Stimulated activated CD4-positive, alpha-beta T cell treated with anti-CD3 and anti-CD28 coated beads, Interleukin-2, amount 100 ng/mL, for 48 hours (primary cell): ENCODE results near the gene HCN2.
"Not testable (repeated sequence)": the region's sequence is repeated elsewhere in the genome, so short reads cannot be mapped to it uniquely, and the experiment has no call there.

Source experiments
- DNase-seq, 2 donors: peaks; one replicate each; pipeline ENCODE4 v3.0.0-alpha.2; 2020

The HCN2 gene

DNA sequence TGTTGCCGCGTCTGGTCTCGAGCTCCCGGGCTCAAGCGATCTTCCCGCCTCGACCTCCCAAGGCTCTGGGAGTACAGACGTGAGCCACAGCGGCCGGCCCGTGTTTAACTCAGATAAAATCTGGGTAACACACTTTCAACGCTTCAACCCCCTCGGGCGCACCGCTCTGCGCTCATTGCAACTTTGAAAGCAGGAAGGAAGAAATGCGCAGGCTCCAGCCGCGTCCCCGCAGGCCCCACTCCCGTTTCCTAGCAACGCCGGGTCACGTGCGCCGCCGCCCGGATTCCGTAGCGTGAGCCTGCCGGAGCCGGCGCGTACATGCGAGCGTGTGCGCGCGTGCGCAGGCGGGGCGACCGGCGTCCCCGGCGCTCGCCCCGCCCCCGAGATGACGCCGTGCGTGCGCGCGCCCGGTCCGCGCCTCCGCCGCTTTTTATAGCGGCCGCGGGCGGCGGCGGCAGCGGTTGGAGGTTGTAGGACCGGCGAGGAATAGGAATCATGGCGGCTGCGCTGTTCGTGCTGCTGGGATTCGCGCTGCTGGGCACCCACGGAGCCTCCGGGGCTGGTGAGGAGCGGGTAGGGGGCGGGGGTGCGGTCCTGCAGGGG, 17.4 kb upstream of the HCN2 start, which contains the start of gene BSG:
BSG (plus strand) TSS at position 457 of the 603 bp plus-strand sequence; CDS start at position 496, 39 bp downstream.
- DNase-seq = peak; percentile 98

DNA sequence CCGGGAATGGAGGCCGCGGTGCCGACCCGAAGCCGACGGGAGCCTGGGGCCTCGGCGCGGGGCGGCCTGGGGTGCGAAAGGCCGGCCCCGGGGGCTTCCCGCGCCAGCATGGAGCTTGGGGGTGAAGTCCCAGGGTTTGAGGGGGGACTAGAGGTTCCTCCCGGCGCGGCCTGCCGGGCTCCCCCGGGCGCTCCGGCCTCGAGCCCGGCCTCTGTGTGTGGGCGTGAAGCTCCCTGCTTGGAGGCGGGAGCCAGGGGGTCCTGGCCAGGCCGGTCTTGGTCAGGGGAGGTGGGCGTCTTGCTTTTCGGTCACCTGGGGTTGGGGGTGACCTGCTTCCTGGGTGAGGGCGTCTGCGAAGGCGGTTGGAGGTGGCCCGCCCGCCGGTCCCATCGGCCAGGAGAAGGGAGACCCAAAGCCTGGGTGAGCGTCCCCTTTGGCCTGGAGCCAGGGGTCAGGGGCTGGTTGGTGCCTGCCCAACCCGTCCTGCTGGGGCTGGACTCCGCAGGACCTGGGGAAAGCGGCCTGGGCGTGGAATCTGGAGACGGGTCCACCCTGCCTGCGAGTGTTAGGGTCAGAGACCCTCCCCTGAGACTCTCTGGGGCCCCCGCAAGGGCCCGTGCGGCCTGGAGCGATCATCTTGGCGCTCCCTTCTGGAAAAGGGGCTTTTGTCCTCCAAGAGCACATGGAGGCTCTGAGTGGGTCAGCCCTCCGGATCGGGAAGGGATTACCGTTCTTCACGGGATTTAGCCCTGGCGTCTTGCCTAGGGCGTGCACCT, 16.8 kb upstream of the HCN2 start:
- DNase-seq = no peak

DNA sequence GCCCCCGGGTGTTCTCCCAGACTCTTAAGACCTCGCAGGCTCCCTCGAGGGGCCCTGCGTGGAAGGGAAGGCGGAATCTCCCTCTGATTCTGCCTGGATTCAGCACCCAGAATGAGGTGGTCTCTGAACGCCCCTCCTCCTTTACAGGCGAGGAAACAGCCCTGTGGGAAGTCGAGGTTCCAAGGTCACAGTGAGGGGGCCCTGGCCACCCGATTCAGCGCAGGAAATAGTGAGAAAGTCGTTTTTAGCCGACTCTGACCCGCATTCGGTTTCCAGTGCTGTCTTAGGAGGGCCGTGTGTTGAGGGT, 16.2 kb upstream of the HCN2 start:
- DNase-seq = no peak

DNA sequence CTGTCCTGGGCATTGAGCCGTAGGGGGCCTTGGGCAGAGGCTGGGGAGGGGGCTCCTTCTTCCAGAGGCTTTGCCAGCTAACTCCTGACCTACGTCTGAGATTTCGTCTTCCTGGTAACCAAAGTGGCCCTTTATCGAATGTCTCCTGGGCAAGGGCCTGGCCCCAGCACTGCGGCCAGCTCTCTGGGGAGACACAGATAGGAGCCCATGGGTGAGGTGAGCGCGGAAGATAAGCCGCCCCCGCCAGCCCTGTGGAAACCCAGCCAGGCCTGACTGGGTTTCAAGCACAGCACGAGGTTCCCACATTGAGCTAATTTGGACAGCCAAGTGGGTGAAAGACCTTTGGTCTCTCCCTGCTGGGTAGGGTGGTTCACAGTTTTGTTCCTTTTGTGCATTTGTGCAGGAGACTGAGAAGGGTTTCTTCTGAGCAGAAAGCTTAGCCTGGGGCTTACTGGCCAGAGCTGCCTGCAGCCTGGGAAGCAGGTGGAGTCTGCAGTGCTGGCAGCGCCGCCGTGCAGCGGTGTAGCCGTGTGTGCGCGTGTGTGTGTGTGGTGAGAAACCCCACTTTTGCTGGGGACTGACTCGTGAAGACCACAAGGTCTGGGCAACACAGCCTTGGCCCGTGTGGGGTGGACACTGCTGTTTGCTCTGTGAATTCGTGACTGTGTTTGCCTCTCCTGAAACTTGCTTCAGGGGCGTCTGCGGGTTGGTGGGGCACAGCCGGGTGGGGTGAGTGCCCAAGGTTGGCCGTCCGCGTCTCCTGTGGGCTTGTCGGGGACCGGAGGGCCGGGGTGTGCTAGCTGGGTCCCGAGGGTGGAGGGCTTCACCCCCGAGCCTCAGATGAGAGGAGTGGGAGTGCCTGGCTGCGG, 14.8 kb upstream of the HCN2 start:
- no peak for DNase-seq

DNA sequence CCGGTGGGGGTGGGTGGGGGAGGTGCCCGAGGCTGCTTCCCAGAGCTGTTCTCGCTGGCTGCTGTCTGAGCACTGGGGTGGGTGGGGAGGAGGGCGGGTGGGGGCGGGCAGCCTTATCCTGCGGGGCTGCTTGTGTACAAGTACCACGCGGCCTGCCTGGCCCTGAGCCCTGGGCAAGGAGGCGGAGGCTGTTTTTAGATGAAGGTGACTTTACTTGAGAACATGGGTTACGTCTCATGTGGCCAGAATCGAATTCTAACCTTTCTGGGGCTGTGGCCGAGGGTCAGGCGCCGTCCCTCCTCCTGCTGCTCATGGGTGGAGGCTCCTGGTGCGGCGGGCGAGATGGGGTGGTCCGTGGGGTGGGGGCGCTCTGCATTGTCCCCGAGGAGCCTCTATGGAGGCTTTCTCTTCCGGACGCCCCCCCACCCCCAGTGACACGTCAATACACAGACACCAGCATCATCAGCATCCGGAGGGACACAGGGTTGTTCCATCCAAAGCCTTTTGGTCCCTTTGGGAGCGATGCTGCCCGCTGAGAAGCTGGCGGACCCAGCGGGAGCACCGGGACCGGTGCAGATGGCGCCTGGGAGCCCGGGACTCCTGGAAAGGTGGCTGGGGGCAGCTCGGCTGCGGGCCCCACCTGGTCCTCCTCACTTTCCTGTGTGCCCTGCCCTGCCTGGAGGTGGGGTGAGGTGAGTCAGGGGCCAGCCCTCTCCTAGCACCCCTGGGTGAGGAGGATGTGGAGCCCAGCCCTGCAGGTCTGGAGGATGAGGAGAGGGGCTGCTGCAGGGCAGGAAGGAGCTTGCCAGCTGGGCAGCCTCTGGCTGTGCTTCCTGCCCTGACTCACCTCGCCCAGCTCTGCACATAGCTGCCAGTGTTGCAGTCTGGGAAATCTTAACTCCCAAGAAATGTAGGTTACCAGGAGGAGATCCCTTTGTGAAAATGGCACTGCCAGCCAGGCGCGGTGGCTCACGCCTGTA, 13.9 kb upstream of the HCN2 start:
- DNase-seq = no peak

DNA sequence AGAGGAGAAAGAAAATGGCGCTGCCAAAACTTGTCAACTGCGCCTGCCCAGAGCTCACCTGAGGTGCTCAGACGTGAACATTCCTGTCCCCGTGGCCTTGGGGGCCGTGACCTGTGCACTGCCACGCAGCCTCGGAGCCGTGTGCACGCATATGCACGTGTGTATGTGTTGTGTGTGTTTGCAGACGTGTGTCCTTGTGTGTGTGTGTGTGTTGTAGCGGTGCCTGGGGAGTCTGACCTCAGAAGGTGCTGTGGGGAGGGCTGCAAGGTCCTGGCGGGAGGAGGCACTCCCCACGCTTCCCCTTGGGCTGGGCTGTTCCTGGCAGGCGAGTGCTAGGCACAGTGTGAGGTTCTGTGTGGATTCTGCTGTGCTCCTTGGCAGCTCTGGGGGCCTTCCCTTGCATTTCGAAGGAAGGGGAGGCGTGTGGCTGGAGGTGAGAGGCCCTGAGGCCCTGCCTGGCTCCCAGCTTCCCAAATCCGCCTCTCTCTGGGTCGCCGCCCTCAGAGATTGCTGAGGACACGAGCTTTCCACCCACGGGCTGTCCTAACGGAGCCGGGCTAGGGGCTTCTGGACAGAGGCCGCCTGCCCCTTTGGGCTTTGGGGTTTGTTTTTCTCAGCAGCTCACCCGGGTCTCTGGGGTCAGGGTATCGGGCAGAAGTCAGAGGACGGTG, 12.8 kb upstream of the HCN2 start:
- DNase-seq = no peak

DNA sequence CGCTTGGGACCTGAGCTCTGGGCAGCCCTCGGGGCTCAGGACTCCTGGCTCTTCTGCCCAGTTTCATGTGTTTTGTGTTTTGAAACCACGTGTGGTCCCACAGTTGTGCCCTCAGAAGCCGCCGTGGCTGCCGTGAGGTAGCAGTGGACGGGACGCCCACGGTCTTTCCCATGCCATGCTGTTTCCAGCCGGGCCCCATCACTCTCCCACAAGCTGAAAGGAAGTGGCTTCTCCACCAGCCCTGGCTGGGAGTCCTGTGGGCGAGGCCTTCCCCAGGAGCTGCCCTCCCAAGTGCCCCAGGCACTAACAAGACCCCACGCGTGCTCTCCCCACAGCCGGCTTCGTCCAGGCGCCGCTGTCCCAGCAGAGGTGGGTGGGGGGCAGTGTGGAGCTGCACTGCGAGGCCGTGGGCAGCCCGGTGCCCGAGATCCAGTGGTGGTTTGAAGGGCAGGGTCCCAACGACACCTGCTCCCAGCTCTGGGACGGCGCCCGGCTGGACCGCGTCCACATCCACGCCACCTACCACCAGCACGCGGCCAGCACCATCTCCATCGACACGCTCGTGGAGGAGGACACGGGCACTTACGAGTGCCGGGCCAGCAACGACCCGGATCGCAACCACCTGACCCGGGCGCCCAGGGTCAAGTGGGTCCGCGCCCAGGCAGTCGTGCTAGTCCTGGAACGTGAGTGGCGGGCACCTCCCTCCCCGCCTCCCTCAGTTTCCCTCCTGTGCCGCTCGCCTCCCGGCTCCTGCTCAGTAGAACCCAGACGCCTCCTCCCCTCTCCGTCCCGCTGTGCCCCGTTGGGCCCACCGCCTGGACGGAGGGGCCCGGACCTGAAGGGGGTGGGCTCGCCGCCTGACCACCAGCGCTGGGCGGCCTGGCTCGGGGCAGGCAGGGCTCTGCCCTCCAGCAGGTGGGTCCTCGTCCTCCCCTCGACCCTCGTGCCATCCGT, 12.0 kb upstream of the HCN2 start:
- no peak for DNase-seq

DNA sequence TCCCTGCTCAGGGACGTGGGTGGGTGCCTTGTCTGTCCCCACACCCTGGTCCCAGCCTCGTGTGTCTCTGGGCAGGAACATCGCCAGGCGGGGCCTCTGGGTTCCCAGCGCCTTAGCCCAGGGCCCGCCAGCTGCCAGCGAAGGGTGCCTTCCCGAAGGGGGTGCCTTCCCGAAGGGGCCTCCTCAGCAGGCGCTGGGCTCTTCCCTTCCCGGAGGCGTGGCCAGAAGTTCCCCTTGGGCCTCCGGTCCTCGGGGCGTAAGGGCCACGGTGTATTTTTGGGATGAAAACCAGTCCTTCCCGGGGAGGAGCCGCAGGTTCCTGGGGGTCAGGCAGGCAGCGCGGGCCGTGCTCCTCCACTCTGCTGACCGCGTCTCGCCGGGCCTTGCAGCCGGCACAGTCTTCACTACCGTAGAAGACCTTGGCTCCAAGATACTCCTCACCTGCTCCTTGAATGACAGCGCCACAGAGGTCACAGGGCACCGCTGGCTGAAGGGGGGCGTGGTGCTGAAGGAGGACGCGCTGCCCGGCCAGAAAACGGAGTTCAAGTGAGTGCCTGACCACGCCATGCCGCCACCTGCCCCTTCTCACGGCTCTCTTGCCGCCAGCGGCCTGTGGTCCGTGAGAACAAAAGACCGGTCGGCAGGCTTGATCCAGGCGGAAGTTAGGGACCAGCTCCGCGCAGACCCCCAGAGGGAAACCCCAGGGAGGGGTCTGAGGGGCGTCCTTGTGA, 10.4 kb upstream of the HCN2 start:
- no peak for DNase-seq

DNA sequence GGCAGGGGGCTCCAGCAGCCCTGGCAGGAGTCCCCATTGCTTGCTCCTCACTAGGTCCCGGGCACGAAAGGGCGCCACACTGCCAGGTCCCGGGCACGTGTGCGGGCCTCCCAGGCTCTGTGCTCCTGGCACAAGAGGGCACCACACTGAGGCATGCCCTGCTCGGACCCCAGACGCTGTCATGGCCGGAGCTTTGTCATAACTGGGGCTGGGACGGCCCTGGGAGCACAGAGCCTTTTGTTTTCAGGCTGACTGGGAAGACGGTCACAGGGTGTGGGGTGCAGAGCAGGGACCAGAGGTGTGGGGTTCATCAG, 9.9 kb upstream of the HCN2 start:
- DNase-seq = no peak

DNA sequence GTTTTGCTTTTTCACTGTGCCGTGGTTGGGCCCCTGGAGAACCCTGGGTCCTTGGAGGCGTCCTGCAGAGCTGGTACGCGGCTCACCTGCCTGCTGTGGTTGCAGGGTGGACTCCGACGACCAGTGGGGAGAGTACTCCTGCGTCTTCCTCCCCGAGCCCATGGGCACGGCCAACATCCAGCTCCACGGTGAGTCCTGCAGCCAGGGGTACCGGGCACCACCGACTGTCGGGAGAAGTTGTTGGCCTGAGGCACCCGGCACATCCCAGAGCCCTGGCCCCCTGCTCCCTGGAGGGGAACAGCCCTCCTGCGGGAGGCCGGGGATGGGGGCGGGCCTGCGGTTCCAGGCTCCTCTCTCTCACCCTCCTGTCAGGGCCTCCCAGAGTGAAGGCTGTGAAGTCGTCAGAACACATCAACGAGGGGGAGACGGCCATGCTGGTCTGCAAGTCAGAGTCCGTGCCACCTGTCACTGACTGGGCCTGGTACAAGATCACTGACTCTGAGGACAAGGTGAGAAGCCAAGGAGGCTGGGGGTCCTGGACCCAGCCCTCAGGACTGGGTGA, 9.3 kb upstream of the HCN2 start:
- no peak for DNase-seq

DNA sequence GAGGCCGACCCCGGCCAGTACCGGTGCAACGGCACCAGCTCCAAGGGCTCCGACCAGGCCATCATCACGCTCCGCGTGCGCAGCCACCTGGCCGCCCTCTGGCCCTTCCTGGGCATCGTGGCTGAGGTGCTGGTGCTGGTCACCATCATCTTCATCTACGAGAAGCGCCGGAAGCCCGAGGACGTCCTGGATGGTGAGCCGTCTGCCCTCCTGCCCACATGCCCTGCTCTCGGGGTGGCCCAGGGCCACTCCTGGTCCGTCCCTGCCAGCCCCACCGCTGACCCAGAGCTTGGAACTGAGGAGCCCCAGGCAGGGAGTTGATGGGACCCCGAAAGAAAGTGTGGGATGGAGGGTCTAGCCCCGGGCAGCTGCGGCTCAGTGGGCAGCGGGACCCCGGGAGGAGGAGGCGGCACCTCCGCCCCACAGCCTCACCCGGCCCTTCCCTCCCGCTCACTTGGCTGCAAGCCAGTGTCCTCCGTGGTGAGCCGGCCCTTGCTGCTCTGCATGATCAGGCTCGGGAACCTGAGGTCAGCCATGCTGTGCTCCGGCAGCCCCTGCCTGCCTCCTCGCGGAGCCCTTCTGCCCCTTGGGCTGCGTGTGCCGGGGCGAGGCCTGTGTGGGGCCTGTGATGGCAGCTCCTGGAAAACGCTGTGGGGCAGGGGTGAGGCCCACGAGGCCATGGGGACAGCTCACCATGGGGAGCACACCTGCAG, 8.1 kb upstream of the HCN2 start:
- DNase-seq = no peak

DNA sequence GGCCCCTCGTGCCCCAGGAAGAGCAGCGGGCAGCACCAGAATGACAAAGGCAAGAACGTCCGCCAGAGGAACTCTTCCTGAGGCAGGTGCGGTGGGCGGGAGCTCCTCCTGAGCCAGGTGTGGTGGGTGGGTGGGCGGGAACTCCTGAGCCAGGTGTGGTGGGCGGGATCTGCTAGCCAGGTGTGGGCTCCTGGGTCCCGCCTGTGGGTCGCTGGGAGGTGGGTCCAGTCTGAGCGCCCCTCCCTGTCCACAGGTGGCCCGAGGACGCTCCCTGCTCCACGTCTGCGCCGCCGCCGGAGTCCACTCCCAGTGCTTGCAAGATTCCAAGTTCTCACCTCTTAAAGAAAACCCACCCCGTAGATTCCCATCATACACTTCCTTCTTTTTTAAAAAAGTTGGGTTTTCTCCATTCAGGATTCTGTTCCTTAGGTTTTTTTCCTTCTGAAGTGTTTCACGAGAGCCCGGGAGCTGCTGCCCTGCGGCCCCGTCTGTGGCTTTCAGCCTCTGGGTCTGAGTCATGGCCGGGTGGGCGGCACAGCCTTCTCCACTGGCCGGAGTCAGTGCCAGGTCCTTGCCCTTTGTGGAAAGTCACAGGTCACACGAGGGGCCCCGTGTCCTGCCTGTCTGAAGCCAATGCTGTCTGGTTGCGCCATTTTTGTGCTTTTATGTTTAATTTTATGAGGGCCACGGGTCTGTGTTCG, 7.0 kb upstream of the HCN2 start:
- DNase-seq = no peak

DNA sequence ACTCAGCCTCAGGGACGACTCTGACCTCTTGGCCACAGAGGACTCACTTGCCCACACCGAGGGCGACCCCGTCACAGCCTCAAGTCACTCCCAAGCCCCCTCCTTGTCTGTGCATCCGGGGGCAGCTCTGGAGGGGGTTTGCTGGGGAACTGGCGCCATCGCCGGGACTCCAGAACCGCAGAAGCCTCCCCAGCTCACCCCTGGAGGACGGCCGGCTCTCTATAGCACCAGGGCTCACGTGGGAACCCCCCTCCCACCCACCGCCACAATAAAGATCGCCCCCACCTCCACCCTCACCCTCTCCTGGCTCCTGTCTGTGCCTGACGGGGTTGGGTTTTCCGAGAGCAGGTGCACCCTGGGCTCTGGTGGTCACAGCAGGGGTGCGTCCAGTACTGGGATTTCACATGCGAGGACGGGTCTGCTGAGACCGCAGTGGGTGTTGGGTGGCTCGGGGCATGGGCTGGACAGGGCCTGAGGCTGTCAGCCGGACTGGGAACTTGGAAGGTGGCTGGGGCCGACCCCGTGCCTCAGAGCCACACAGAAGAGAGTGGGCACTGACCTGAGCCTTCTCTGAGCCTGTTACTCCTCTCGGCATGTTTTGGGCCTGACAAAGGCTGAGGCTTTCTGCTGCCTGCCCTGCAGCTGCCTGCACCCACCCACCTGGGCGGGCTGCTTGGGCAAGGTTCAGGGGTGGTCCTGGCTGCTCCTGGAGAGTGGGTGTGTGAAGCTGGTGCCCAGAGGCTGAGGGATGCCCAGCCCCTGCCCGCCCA, 6.3 kb upstream of the HCN2 start:
- no peak for DNase-seq

DNA sequence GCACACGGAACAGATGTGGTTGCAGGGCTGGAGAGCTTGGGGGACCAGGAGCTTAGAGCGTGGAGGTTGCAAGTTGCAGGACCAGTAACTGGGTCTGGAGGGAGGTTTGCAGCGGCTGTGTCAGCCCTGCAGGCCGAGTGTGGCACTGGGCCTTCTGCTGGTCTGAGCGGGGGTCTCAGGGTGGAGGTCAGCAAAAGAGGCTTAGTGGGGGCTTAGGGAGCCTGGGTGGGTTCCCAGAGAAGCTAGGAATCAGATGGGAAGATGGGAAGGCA, 5.8 kb upstream of the HCN2 start:
- no peak for DNase-seq

DNA sequence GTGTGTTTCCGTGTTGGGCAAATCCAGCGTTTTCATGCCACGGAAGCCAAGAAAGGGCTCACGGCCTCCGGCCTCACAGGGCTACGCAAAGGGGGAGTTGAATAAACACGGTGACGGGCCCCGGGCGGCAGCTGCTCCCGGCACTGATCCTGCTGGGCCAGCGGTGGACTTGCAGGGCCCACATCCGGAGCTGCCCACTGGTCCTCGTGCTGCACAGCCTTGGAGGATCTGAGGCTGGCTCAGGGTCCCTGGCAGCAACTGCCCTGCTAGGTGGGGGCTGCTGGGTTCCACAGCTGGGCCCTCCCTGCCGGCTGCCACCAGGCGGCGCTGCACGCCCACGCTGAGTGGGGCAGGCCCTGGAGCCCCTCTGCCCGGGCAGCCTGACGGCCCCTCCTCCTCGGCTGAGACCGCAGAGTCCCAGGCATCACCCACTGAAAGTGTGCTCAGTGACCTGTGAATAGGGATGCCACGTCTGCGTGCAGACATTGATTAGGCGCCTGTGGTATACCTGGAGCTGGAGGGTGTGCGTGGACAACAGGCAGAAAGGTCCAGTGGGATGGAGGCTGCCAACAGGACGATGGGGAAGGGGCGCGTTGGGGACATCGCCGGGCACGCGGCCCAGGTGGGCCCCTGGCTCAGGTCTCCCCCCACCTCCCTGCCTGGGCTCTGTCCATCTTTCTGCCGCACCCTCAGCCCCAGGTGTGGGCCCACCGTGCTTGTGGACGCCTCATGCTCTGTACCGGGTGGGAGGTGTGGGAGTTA, 5.3 kb upstream of the HCN2 start:
- peak; percentile 55 to 64 for DNase-seq

DNA sequence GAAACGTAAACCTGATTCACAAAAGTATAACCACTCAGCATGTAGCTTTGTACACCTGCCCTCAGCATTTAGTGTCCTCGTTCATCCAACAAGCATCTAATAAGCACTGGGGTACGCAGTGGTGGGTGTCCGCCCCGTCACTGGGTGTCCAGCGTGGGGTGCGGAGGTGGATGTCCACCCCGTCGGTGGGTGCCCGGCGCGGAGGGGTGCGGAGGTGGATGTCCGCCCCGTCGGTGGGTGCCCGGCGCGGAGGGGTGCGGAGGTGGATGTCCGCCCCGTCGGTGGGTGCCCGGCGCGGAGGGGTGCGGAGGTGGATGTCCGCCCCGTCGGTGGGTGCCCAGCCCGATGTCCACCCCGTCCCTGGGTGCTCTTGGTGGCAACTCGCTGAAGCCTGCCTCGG, 4.5 kb upstream of the HCN2 start:
- not testable (repeated sequence) for DNase-seq

DNA sequence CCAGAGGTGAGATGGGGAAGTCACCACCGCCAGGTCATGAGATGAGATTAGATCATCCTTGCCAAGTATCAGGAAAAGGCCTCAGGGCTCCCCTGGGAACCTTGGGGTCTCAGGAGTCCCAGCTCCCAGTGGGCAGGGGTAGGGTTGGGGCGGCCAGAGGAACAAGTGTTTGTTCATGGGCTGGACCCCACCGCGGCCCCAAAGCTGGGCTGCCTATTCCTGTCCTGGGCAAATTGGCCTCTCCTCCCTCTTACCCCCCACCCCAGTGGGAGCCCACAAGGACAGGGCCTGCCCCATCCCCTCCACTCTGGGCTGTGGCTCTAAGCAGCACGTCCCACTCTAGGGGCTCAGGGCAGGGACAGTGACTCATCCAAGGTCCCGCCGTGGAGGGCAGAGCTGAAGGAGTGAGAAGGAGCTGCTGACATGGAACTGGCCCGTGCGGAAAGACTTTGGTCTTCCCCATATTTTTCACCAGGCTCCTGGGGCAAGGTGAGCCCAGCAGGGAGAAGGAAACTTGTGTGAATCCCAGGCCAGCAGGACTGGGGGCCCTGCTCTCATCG, 4.0 kb upstream of the HCN2 start:
- DNase-seq = no peak
